Neural progenitor cell (in vitro differentiated cells): Measurements from ENCODE around the gene AGBL4. TPM values are rescaled to one million over a fixed set of nuclear protein-coding genes. Genes with fewer than 3 reads are reported as not detected.

Experiments
- DNase-seq: peaks from one replicate; pipeline ENCODE4 v3.0.0-alpha.2; 2016; ENCODE audit warnings: low spot score
- H2AFZ ChIP-seq: fragments of 200-600 bp; sonication (generic); replicated peaks from 2 replicates; pipeline ENCODE4 v1.6.1; 2016; ENCODE audit warnings: antibody characterized with exemption
- H3F3A ChIP-seq: fragments of 200-600 bp; sonication (generic); 2 replicates; pipeline ENCODE4 v1.6.1; 2016; ENCODE audit warnings: antibody characterized with exemption, low read depth
- H3K27ac ChIP-seq: fragments of 200-600 bp; sonication (generic); 2 replicates; pipeline ENCODE4 v1.5.1; 2016; ENCODE audit warnings: mild to moderate bottlenecking
- H3K27me3 ChIP-seq: fragments of 200-600 bp; sonication (generic); 2 replicates; pipeline ENCODE4 v1.6.1; 2016; ENCODE audit warnings: mild to moderate bottlenecking, moderate library complexity
- H3K36me3 ChIP-seq: fragments of 200-600 bp; sonication (generic); 2 replicates; pipeline ENCODE4 v1.5.1; 2016
- H3K4me1 ChIP-seq: fragments of 200-600 bp; sonication (generic); 2 replicates; pipeline ENCODE4 v1.6.1; 2016; ENCODE audit warnings: mixed run types
- H3K4me2 ChIP-seq: fragments of 200-600 bp; sonication (generic); 2 replicates; pipeline ENCODE4 v1.6.1; 2016
- H3K4me3 ChIP-seq: fragments of 200-600 bp; sonication (generic); 2 replicates; pipeline ENCODE4 v1.5.1; 2016
- H3K79me2 ChIP-seq: fragments of 200-600 bp; sonication (generic); 2 replicates; pipeline ENCODE4 v1.6.1; 2016; ENCODE audit warnings: low read depth
- H3K9ac ChIP-seq: fragments of 200-600 bp; sonication (generic); 2 replicates; pipeline ENCODE4 v1.6.1; 2016
- H3K9me3 ChIP-seq: fragments of 200-600 bp; sonication (generic); 2 replicates; pipeline ENCODE4 v1.5.1; 2016; ENCODE audit warnings: low read depth
- H4K20me1 ChIP-seq: fragments of 200-600 bp; sonication (generic); 2 replicates; pipeline ENCODE4 v1.6.1; 2016; ENCODE audit warnings: low read depth
- H3K27ac Mint-ChIP-seq: 3 replicates; pipeline ENCODE4 v1.8.0; 2021; ENCODE audit warnings: mixed read lengths
- H3K27me3 Mint-ChIP-seq: 2 replicates; pipeline ENCODE4 v1.8.0; 2022; ENCODE audit warnings: low read depth, mild to moderate bottlenecking, inconsistent platforms, moderate library complexity, mixed read lengths; ENCODE audit not compliant: insufficient read depth
- H3K36me3 Mint-ChIP-seq: 3 replicates; pipeline ENCODE4 v1.8.0; 2021; ENCODE audit warnings: mixed read lengths
- H3K4me1 Mint-ChIP-seq: 3 replicates; pipeline ENCODE4 v1.8.0; 2021; ENCODE audit warnings: mixed read lengths
- H3K4me3 Mint-ChIP-seq: 3 replicates; pipeline ENCODE4 v1.8.0; 2021; ENCODE audit warnings: mild to moderate bottlenecking, moderate library complexity, mixed read lengths
- H3K9me3 Mint-ChIP-seq: 3 replicates; pipeline ENCODE4 v1.8.0; 2020; ENCODE audit warnings: mixed read lengths
- CTCF ChIP-seq: fragments of 200-600 bp; sonication (generic); IDR thresholded peaks from 2 replicates; pipeline ENCODE4 v1.5.1; 2017; ENCODE audit warnings: antibody characterized with exemption, mild to moderate bottlenecking
- EZH2 ChIP-seq: fragments of 200-600 bp; sonication (generic); IDR thresholded peaks from 2 replicates; pipeline ENCODE4 v1.6.1; 2017; ENCODE audit warnings: antibody characterized with exemption, mild to moderate bottlenecking, moderate library complexity
- EZH2phosphoT487 ChIP-seq: fragments of 200-600 bp; sonication (generic); IDR thresholded peaks from 2 replicates; pipeline ENCODE4 v1.6.1; 2017; ENCODE audit warnings: antibody characterized with exemption
- total RNA-seq: library from RNA; depleted of rRNA; stranded (reverse); fragments of >200 nt; gene quantifications from 2 replicates; pipeline ENCODE4 v1.2.3, GENCODE V29; 2015; ENCODE audit warnings: low replicate concordance

The AGBL4 gene
- total RNA-seq, 1 donor from 2014 or later, result 1.5 TPM

DNA sequence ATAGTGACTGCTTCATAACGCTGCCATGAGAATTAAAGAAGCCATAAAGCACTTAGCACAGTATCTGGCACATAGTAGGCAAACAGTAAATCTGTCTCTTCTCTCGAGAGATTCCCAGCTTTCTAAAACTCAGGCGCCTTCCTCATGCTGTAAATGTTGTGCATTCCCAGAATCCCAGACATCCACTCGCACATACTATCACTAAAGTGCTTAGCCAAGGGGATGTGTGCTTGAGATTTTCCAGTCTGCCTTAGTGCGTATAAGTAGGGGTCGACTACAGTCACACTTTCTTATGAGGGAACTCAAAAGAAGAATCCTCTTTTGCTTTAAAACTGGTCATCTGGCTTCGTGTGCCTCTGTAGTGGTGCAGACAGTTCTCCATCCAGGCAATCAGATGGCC, 1453.2 kb downstream of the AGBL4 start:
- Histone ChIP-seq H3K4me1 (no peaks in the 10 kb centered on the region), H3K36me3 (no peaks in the 10 kb centered on the region), H2AFZ (no peak overlapping the region), H3K9me3 (no peaks in the 10 kb centered on the region), H3K27ac (no peak overlapping the region), H3K4me2 (no peak overlapping the region), H3K79me2 (no peaks in the 10 kb centered on the region), H3K4me3 (no peak overlapping the region), H3K27me3 (no peaks in the 10 kb centered on the region), H3F3A (no peaks in the 10 kb centered on the region), H4K20me1 (no peaks in the 10 kb centered on the region), H3K9ac (no peak overlapping the region)
- Mint-ChIP-seq H3K4me1 (peaks cover 6% of the 10 kb centered on the region), H3K36me3 (no peaks in the 10 kb centered on the region), H3K4me3 (no peak overlapping the region), H3K27ac (no peak overlapping the region), H3K27me3 (peaks cover 3% of the 10 kb centered on the region), H3K9me3 (no peaks in the 10 kb centered on the region)
- no peak for TF ChIP-seq CTCF
- no peak for TF ChIP-seq EZH2phosphoT487
- TF ChIP-seq EZH2, result no peak
- no peak for DNase-seq

DNA sequence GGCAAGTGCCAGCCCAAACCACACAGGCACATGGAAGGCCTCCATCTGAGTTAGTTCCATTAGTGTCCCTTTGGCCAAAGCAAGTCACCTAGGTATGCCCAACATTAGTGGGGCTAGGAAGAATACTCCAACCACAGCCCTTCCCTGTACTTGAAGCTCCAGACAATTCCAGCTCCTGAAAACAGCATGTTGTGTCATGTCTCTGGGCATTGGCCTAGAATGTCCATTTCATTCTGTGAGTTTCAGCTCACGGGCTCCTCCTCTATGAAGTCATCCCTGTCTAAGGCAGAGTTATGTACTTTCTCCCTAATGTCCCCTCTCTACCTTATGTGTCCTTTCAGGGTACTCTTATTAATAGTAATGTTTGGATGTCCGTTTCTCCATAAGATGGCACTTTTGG, 1455.3 kb downstream of the AGBL4 start:
- H3K4me3 ChIP-seq, result no peak overlapping the region
- no peaks in the 10 kb centered on the region for H3K79me2 ChIP-seq
- Mint-ChIP-seq H3K9me3 (no peaks in the 10 kb centered on the region), H3K4me3 (no peak overlapping the region), H3K27me3 (peaks cover 3% of the 10 kb centered on the region), H3K4me1 (peaks cover 6% of the 10 kb centered on the region), H3K36me3 (no peaks in the 10 kb centered on the region), H3K27ac (no peak overlapping the region)
- no peaks in the 10 kb centered on the region for H3K27me3 ChIP-seq
- no peaks in the 10 kb centered on the region for H4K20me1 ChIP-seq
- H3K4me1 ChIP-seq, result no peaks in the 10 kb centered on the region
- TF ChIP-seq CTCF (no peak), EZH2 (no peak), EZH2phosphoT487 (no peak)
- H3F3A ChIP-seq, result no peaks in the 10 kb centered on the region
- H3K36me3 ChIP-seq, result no peaks in the 10 kb centered on the region
- DNase-seq, result no peak
- no peak overlapping the region for H2AFZ ChIP-seq
- no peak overlapping the region for H3K27ac ChIP-seq
- no peak overlapping the region for H3K9ac ChIP-seq
- no peak overlapping the region for H3K4me2 ChIP-seq
- H3K9me3 ChIP-seq, result no peaks in the 10 kb centered on the region

- no peaks in the 10 kb centered on the region for H4K20me1 ChIP-seq
- no peak overlapping the region for H3K4me3 ChIP-seq
- peaks cover 3% of the 10 kb centered on the region for H3K27me3 Mint-ChIP-seq
- no peak overlapping the region for H3K4me2 ChIP-seq
- no peaks in the 10 kb centered on the region for H3K36me3 ChIP-seq
- H3K9ac ChIP-seq, result no peak overlapping the region
- no peaks in the 10 kb centered on the region for H3K4me1 Mint-ChIP-seq
- no peak overlapping the region for H3K4me3 Mint-ChIP-seq
- TF ChIP-seq EZH2phosphoT487 (no peak), CTCF (no peak), EZH2 (no peak)
- H3F3A ChIP-seq, result no peaks in the 10 kb centered on the region
- H3K27ac Mint-ChIP-seq, result no peak overlapping the region
- no peaks in the 10 kb centered on the region for H3K36me3 Mint-ChIP-seq
- DNase-seq, result no peak
- H3K27me3 ChIP-seq, result no peaks in the 10 kb centered on the region
- H3K9me3 ChIP-seq, result no peaks in the 10 kb centered on the region
- no peak overlapping the region for H2AFZ ChIP-seq
- no peaks in the 10 kb centered on the region for H3K4me1 ChIP-seq
- no peaks in the 10 kb centered on the region for H3K79me2 ChIP-seq
- H3K27ac ChIP-seq, result no peak overlapping the region
- H3K9me3 Mint-ChIP-seq, result no peaks in the 10 kb centered on the region
These were observed 1457.3 kb downstream of the AGBL4 start for GRCh38 chr1:48566492-48566891.
